ENCODE measurements around the gene DEAF1. TPM values are rescaled to one million over a fixed set of nuclear protein-coding genes. Genes with fewer than 3 reads are reported as not detected.
A peak's percentile ranks its signal among the peaks of the same experiment; 100 is the strongest.

The DEAF1 gene
- total RNA-seq, 2 experiments from 2014 or later, result 44.0 to 48.8 TPM

- CTCF ChIA-PET, result interaction anchor here (0.7 to 1.7 kb wide), 2 partner anchors 164 to 482 kb away, joined by 4 to 5 read pairs; no protein-coding TSS in a partner anchor
- H3K27ac Mint-ChIP-seq, result peak overlapping the region; percentile 48
- H3K36me3 Mint-ChIP-seq (ENCODE audit: low read depth), result no peaks in the 10 kb centered on the region
- peaks cover 28% of the 10 kb centered on the region for H3K27me3 Mint-ChIP-seq
- POLR2A ChIA-PET, result no interaction called here
- H3K9me3 Mint-ChIP-seq, result peaks cover 3% of the 10 kb centered on the region
- peak overlapping the region; percentile 25 for H3K4me3 Mint-ChIP-seq
- no peak for DNase-seq
- peaks cover 14% of the 10 kb centered on the region for H3K4me1 Mint-ChIP-seq
Measured at GRCh38 chr11:719214-720016, 24.4 kb upstream of the DEAF1 start.

GRCh38 chr11:714436-714835 lies 19.4 kb upstream of the DEAF1 start:
- Mint-ChIP-seq H3K27me3 (peaks cover 15% of the 10 kb centered on the region), H3K27ac (no peak overlapping the region), H3K4me3 (no peak overlapping the region), H3K36me3 (ENCODE audit: low read depth) (no peaks in the 10 kb centered on the region), H3K4me1 (peaks cover 6% of the 10 kb centered on the region), H3K9me3 (peaks cover 3% of the 10 kb centered on the region)
- ChIA-PET POLR2A (no interaction called here), CTCF (interaction anchor here (2.3 kb wide), 1 partner anchor 12 kb away, joined by 8 read pairs; no protein-coding TSS in a partner anchor)
- DNase-seq, result no peak

- H3K36me3 Mint-ChIP-seq (ENCODE audit: low read depth), result no peaks in the 10 kb centered on the region
- no peak for DNase-seq
- ChIA-PET CTCF (no interaction called here), POLR2A (no interaction called here)
- peaks cover 8% of the 10 kb centered on the region for H3K4me1 Mint-ChIP-seq
- no peak overlapping the region for H3K27ac Mint-ChIP-seq
- no peaks in the 10 kb centered on the region for H3K9me3 Mint-ChIP-seq
- no peak overlapping the region for H3K4me3 Mint-ChIP-seq
- H3K27me3 Mint-ChIP-seq, result peaks cover 13% of the 10 kb centered on the region
Measured at GRCh38 chr11:709109-709997, 14.3 kb upstream of the DEAF1 start.

GRCh38 chr11:708511-708910 lies 13.5 kb upstream of the DEAF1 start:
- no peak for DNase-seq
- Mint-ChIP-seq H3K27ac (no peak overlapping the region), H3K27me3 (peaks cover 13% of the 10 kb centered on the region), H3K9me3 (no peaks in the 10 kb centered on the region), H3K36me3 (ENCODE audit: low read depth) (peaks cover 1% of the 10 kb centered on the region), H3K4me3 (no peak overlapping the region), H3K4me1 (peaks cover 8% of the 10 kb centered on the region)
- POLR2A ChIA-PET, result no interaction called here
- CTCF ChIA-PET, result interaction anchor here (0.6 kb wide), 1 partner anchor 34 kb away, joined by 3 read pairs; no protein-coding TSS in a partner anchor

GRCh38 chr11:707817-708420 lies 12.9 kb upstream of the DEAF1 start:
- DNase-seq, result no peak
- Mint-ChIP-seq H3K27me3 (peaks cover 11% of the 10 kb centered on the region), H3K9me3 (no peaks in the 10 kb centered on the region), H3K27ac (no peak overlapping the region), H3K4me1 (peaks cover 8% of the 10 kb centered on the region), H3K36me3 (ENCODE audit: low read depth) (peaks cover 1% of the 10 kb centered on the region), H3K4me3 (no peak overlapping the region)
- ChIA-PET POLR2A (no interaction called here), CTCF (interaction anchor here (0.6 to 1.8 kb wide), 4 partner anchors 12 to 55 kb away, joined by 3 to 9 read pairs (median 3); partner anchors contain the start of genes DEAF1 and TMEM80)

GRCh38 chr11:706957-707816 lies 12.2 kb upstream of the DEAF1 start:
- ChIA-PET POLR2A (no interaction called here), CTCF (interaction anchor here (1.0 to 1.8 kb wide), 3 partner anchors 12 to 56 kb away, joined by 3 to 9 read pairs (median 3); partner anchors contain the start of genes DEAF1 and TMEM80)
- H3K27ac Mint-ChIP-seq, result no peak overlapping the region
- peaks cover 11% of the 10 kb centered on the region for H3K27me3 Mint-ChIP-seq
- no peak for DNase-seq
- no peaks in the 10 kb centered on the region for H3K9me3 Mint-ChIP-seq
- peaks cover 1% of the 10 kb centered on the region for H3K36me3 Mint-ChIP-seq (ENCODE audit: low read depth)
- H3K4me1 Mint-ChIP-seq, result peaks cover 8% of the 10 kb centered on the region
- no peak overlapping the region for H3K4me3 Mint-ChIP-seq

- Mint-ChIP-seq H3K27me3 (peaks cover 11% of the 10 kb centered on the region), H3K4me3 (no peak overlapping the region), H3K36me3 (ENCODE audit: low read depth) (peaks cover 1% of the 10 kb centered on the region), H3K9me3 (no peaks in the 10 kb centered on the region), H3K4me1 (peaks cover 8% of the 10 kb centered on the region), H3K27ac (no peak overlapping the region)
- DNase-seq, result no peak
- ChIA-PET POLR2A (no interaction called here), CTCF (interaction anchor here (1.0 to 1.8 kb wide), 5 partner anchors 11 to 456 kb away, joined by 3 to 9 read pairs (median 3); partner anchors contain the start of genes DEAF1 and TMEM80)
Measured at GRCh38 chr11:706439-706956, 11.5 kb upstream of the DEAF1 start.

- peaks cover 8% of the 10 kb centered on the region for H3K27me3 Mint-ChIP-seq
- peaks cover 6% of the 10 kb centered on the region for H3K4me1 Mint-ChIP-seq
- no peaks in the 10 kb centered on the region for H3K9me3 Mint-ChIP-seq
- ChIA-PET POLR2A (no interaction called here), CTCF (interaction anchor here (0.9 to 1.7 kb wide), 4 partner anchors 10 to 455 kb away, joined by 3 to 7 read pairs (median 3); partner anchors contain the start of genes DEAF1 and TMEM80)
- H3K36me3 Mint-ChIP-seq (ENCODE audit: low read depth), result peaks cover 1% of the 10 kb centered on the region
- DNase-seq, result no peak
- no peak within 1 kb of the TSS for H3K4me3 Mint-ChIP-seq
- no peak within 1 kb of the TSS for H3K27ac Mint-ChIP-seq
Measured at GRCh38 chr11:705646-706438, 10.8 kb upstream of the DEAF1 start, which contains the start of gene EPS8L2. Gene EPS8L2, plus strand, starts transcription at chr11:706231. Its CDS starts 3,177 bp downstream, at chr11:709408.

- no peak overlapping the region for H3K27ac Mint-ChIP-seq
- no peaks in the 10 kb centered on the region for H3K9me3 Mint-ChIP-seq
- ChIA-PET CTCF (interaction anchor here (0.7 to 1.7 kb wide), 5 partner anchors 9 to 455 kb away, joined by 3 to 7 read pairs (median 3); partner anchors contain the start of genes DEAF1 and TMEM80), POLR2A (interaction anchor here (1.3 kb wide), 1 partner anchor 9 kb away, joined by 4 read pairs; the partner anchor contains the start of gene TMEM80)
- peaks cover 5% of the 10 kb centered on the region for H3K4me1 Mint-ChIP-seq
- peaks cover 5% of the 10 kb centered on the region for H3K36me3 Mint-ChIP-seq (ENCODE audit: low read depth)
- peaks cover 8% of the 10 kb centered on the region for H3K27me3 Mint-ChIP-seq
- no peak for DNase-seq
- H3K4me3 Mint-ChIP-seq, result no peak overlapping the region
Measured at GRCh38 chr11:704781-705645, 10.0 kb upstream of the DEAF1 start.

- Mint-ChIP-seq H3K27me3 (peaks cover 8% of the 10 kb centered on the region), H3K4me1 (peaks cover 5% of the 10 kb centered on the region), H3K27ac (no peak overlapping the region), H3K9me3 (no peaks in the 10 kb centered on the region), H3K4me3 (no peak overlapping the region), H3K36me3 (ENCODE audit: low read depth) (peaks cover 5% of the 10 kb centered on the region)
- ChIA-PET POLR2A (interaction anchor here (1.3 kb wide), 1 partner anchor 8 kb away, joined by 4 read pairs; the partner anchor contains the start of gene TMEM80), CTCF (interaction anchor here (0.7 to 1.7 kb wide), 3 partner anchors 8 to 56 kb away, joined by 3 to 7 read pairs (median 3); partner anchors contain the start of genes DEAF1 and TMEM80)
- no peak for DNase-seq
Measured at GRCh38 chr11:704228-704674, 9.2 kb upstream of the DEAF1 start.

Measured in activated CD4-positive, alpha-beta T cell treated with anti-CD3 and anti-CD28 coated beads, Interleukin-2, amount 10 ng/mL, durations not matched to agents 7 days and 5 days (primary cell).